ENCODE measurements around the gene TCHP.

GRCh38 chr12:109897029-109897428, 3.0 kb upstream of the TCHP start:
- TF ChIP-seq CTCF (IDR thresholded peaks at IDR 0.05; ENCODE audit: insufficient read depth, low read depth, low read length) (no peak), EZH2 (IDR thresholded peaks at IDR 0.05; ENCODE audit: insufficient read depth, low read length) (no peak)

Data from astrocyte (in vitro differentiated cells and primary cell).